ENCODE results near the gene FRMD3. TPM values are rescaled to one million over a fixed set of nuclear protein-coding genes. Genes with fewer than 3 reads are reported as not detected.

Gene FRMD3
- total and polyA plus RNA-seq, 4 donors: 0.16 to 0.75 (median 0.48) TPM

DNA sequence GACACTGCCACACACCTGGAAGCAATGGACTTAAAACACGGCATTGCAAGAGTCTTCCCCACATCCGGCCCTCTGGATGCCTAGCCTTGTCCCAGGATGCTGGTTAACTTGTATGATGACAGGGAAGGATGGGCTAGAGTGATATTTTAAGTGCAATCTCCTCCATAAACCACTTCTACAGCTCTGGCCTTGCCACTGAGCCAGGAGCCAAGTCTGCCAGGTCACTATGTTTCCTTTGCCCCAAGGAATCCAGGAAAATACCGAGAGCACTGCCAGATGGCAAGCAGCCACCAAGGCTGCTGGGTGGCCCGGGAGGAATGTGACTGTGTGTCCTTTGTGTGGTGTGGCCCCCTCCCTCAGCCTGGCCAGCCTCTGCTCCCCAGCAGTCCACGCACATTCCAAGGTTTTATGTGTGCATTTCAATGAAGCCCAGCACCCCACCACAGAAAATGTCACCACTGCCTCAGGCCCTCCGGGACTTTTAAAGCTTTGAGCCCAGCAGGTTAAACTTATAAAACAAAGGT lies 106.0 kb downstream of the FRMD3 start:
- Histone ChIP-seq H3K9me3 (ENCODE audit: control insufficient read depth in 4 of 4, low read length in 3 of 4) (no peaks in the 10 kb centered on the region), H3K4me3 (ENCODE audit: low read depth in 1 of 3, low read length in 3 of 3) (no peak overlapping the region), H3K9ac (ENCODE audit: low read depth in 1 of 2, low read length in 2 of 2) (no peak overlapping the region), H3K4me1 (ENCODE audit: control insufficient read depth in 4 of 4, insufficient read depth in 4 of 4, low read length in 3 of 4) (peaks cover 1 to 20% (median 14%) of the 10 kb centered on the region in 4 donors), H3K27me3 (ENCODE audit: control insufficient read depth in 4 of 4, insufficient read depth in 4 of 4, low read length in 3 of 4) (no peaks in the 10 kb centered on the region), H3K27ac (ENCODE audit: low read depth in 1 of 2, low read length in 2 of 2) (peak overlapping the region; percentile 37 to 44), H3K36me3 (ENCODE audit: control insufficient read depth in 4 of 4, insufficient read depth in 3 of 4, low read depth in 1 of 4, low read length in 3 of 4) (no peaks in the 10 kb centered on the region)
- TF ChIP-seq NR2F2 (IDR thresholded peaks at IDR 0.05) (peak; percentile 65), JUND (IDR thresholded peaks at IDR 0.05) (no peak), RXRA (IDR thresholded peaks at IDR 0.05) (peak in 1 of 2 donors; percentile 5), FOXA1 (IDR thresholded peaks at IDR 0.05) (no peak), HNF4A (conservative IDR thresholded peaks at IDR 0.05) (peak; percentile 14 to 50), SP1 (IDR thresholded peaks at IDR 0.05) (peak; percentile 11)
- DNase-seq (ENCODE audit: low spot score): no peak
- 25% methylated on average over 6 of the region's 6 CpGs for WGBS

DNA sequence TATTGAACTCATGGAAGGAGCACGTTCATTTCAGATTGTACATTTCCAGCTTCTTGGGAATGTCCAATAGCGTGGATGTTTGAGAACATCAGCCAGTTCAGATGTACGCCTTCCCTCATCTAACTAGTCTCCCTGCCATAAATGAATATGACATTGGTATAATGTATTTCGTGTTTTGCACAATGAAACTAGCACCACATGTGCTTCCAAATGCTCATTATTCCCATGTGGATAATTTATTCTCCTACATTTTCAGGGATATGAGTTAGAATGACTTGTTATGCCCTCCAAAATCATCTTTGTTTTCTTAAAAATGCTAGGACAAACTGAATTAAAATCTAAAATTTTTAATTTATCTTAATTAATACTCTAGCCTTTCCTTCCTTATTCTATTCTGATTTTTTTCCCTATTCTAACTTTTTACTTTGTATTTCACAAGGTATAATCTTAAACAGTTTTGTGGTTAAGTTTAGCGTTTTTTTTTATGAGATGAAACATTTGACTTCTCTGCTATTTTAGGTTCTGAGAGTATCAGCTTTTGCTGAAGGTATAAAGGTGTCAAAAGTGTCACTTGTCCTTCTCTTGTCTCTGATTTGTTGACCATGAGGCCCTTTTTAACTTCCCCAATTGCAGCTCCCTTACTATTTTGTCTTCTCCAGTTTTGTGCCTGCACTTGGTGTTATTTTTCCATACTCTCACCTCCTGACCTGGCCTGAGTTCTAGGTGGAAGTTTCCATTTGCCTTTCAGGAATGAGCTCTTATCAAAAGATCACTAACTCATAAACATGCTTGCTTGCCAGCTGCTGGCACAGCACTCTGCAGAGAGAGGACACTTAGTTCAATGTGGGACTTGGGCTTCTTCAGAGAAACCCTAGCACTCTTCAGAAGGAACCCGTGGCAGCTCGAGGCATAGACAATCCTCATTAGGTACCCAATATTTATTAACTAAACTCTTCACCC lies 106.8 kb downstream of the FRMD3 start:
- H3K9ac ChIP-seq (ENCODE audit: low read depth in 1 of 2, low read length in 2 of 2): no peak overlapping the region
- no peaks in the 10 kb centered on the region for H3K9me3 ChIP-seq (ENCODE audit: control insufficient read depth in 4 of 4, low read length in 3 of 4)
- DNase-seq (ENCODE audit: low spot score): no peak
- H3K27ac ChIP-seq (ENCODE audit: low read depth in 1 of 2, low read length in 2 of 2): peak overlapping the region; percentile 37 to 44
- H3K27me3 ChIP-seq (ENCODE audit: control insufficient read depth in 4 of 4, insufficient read depth in 4 of 4, low read length in 3 of 4): no peaks in the 10 kb centered on the region
- no peaks in the 10 kb centered on the region for H3K36me3 ChIP-seq (ENCODE audit: control insufficient read depth in 4 of 4, insufficient read depth in 3 of 4, low read depth in 1 of 4, low read length in 3 of 4)
- 73% methylated on average over 7 of the region's 7 CpGs for WGBS
- H3K4me1 ChIP-seq (ENCODE audit: control insufficient read depth in 4 of 4, insufficient read depth in 4 of 4, low read length in 3 of 4): peaks cover 1 to 20% (median 14%) of the 10 kb centered on the region in 4 donors
- peak; percentile 63 to 93 for TF ChIP-seq EGR1 (IDR thresholded peaks at IDR 0.05; ENCODE audit: low read depth in 2 of 2)
- TF ChIP-seq YY1 (IDR thresholded peaks at IDR 0.05): peak; percentile 58
- TF ChIP-seq, protein P1, sequence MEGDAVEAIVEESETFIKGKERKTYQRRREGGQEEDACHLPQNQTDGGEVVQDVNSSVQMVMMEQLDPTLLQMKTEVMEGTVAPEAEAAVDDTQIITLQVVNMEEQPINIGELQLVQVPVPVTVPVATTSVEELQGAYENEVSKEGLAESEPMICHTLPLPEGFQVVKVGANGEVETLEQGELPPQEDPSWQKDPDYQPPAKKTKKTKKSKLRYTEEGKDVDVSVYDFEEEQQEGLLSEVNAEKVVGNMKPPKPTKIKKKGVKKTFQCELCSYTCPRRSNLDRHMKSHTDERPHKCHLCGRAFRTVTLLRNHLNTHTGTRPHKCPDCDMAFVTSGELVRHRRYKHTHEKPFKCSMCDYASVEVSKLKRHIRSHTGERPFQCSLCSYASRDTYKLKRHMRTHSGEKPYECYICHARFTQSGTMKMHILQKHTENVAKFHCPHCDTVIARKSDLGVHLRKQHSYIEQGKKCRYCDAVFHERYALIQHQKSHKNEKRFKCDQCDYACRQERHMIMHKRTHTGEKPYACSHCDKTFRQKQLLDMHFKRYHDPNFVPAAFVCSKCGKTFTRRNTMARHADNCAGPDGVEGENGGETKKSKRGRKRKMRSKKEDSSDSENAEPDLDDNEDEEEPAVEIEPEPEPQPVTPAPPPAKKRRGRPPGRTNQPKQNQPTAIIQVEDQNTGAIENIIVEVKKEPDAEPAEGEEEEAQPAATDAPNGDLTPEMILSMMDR (IDR thresholded peaks at IDR 0.05; ENCODE audit: low read depth, low read length, missing input control): no peak
- peak; percentile 85 for TF ChIP-seq NR2F2 (IDR thresholded peaks at IDR 0.05)
- TF ChIP-seq HNF4G (IDR thresholded peaks at IDR 0.05): peak; percentile 18
- peak in 1 of 2 donors; percentile 31 for TF ChIP-seq GABPA (IDR thresholded peaks at IDR 0.05 in 1 of 2, conservative IDR thresholded peaks at IDR 0.05 in 1 of 2)
- TF ChIP-seq FOXA1 (IDR thresholded peaks at IDR 0.05): peak; percentile 39
- TF ChIP-seq FOXA2 (IDR thresholded peaks at IDR 0.05): peak; percentile 55
- TF ChIP-seq, protein P2, sequence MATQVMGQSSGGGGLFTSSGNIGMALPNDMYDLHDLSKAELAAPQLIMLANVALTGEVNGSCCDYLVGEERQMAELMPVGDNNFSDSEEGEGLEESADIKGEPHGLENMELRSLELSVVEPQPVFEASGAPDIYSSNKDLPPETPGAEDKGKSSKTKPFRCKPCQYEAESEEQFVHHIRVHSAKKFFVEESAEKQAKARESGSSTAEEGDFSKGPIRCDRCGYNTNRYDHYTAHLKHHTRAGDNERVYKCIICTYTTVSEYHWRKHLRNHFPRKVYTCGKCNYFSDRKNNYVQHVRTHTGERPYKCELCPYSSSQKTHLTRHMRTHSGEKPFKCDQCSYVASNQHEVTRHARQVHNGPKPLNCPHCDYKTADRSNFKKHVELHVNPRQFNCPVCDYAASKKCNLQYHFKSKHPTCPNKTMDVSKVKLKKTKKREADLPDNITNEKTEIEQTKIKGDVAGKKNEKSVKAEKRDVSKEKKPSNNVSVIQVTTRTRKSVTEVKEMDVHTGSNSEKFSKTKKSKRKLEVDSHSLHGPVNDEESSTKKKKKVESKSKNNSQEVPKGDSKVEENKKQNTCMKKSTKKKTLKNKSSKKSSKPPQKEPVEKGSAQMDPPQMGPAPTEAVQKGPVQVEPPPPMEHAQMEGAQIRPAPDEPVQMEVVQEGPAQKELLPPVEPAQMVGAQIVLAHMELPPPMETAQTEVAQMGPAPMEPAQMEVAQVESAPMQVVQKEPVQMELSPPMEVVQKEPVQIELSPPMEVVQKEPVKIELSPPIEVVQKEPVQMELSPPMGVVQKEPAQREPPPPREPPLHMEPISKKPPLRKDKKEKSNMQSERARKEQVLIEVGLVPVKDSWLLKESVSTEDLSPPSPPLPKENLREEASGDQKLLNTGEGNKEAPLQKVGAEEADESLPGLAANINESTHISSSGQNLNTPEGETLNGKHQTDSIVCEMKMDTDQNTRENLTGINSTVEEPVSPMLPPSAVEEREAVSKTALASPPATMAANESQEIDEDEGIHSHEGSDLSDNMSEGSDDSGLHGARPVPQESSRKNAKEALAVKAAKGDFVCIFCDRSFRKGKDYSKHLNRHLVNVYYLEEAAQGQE (IDR thresholded peaks at IDR 0.05): no peak
- peak; percentile 83 for TF ChIP-seq SP1 (IDR thresholded peaks at IDR 0.05)
- no peak for TF ChIP-seq TAF1 (conservative IDR thresholded peaks at IDR 0.05)
- peak; percentile 57 to 68 for TF ChIP-seq HNF4A (conservative IDR thresholded peaks at IDR 0.05)
- TF ChIP-seq, protein P3, sequence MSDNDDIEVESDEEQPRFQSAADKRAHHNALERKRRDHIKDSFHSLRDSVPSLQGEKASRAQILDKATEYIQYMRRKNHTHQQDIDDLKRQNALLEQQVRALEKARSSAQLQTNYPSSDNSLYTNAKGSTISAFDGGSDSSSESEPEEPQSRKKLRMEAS (IDR thresholded peaks at IDR 0.05): peak; percentile 62
- peak; percentile 80 to 82 for TF ChIP-seq RXRA (IDR thresholded peaks at IDR 0.05)
- peak; percentile 27 to 29 for TF ChIP-seq RAD21 (IDR thresholded peaks at IDR 0.05)
- TF ChIP-seq JUND (IDR thresholded peaks at IDR 0.05): peak; percentile 38 to 67
- no peak overlapping the region for H3K4me3 ChIP-seq (ENCODE audit: low read depth in 1 of 3, low read length in 3 of 3)
